ENCODE measurements around the gene FHL3. TPM values are rescaled to one million over a fixed set of nuclear protein-coding genes. Genes with fewer than 3 reads are reported as not detected.
A peak's percentile ranks its signal among the peaks of the same experiment; 100 is the strongest.

FHL3 gene
- total and polyA plus RNA-seq, 8 donors: 14.8 to 34.4 (median 17.8) TPM

- peak; percentile 76 to 91 (median 86) for DNase-seq
- ATAC-seq: peak; percentile 61
- peaks cover 39 to 61% of the 10 kb centered on the region in 2 donors for H3K4me1 ChIP-seq
- no peaks in the 10 kb centered on the region for H3K27me3 ChIP-seq
- H3K36me3 ChIP-seq: peaks cover 0 to 22% of the 10 kb centered on the region in 2 donors
- H3K4me3 ChIP-seq: peak overlapping the region; percentile 44 to 49
- no peaks in the 10 kb centered on the region for H3K9me3 ChIP-seq
- intact Hi-C loops (cut with DNase I): no loop called here
- H3K27ac ChIP-seq: peak overlapping the region; percentile 80 to 94
- TF ChIP-seq, protein P1, sequence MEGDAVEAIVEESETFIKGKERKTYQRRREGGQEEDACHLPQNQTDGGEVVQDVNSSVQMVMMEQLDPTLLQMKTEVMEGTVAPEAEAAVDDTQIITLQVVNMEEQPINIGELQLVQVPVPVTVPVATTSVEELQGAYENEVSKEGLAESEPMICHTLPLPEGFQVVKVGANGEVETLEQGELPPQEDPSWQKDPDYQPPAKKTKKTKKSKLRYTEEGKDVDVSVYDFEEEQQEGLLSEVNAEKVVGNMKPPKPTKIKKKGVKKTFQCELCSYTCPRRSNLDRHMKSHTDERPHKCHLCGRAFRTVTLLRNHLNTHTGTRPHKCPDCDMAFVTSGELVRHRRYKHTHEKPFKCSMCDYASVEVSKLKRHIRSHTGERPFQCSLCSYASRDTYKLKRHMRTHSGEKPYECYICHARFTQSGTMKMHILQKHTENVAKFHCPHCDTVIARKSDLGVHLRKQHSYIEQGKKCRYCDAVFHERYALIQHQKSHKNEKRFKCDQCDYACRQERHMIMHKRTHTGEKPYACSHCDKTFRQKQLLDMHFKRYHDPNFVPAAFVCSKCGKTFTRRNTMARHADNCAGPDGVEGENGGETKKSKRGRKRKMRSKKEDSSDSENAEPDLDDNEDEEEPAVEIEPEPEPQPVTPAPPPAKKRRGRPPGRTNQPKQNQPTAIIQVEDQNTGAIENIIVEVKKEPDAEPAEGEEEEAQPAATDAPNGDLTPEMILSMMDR (IDR thresholded peaks at IDR 0.05): no peak
These were observed 9.5 kb downstream of the FHL3 start for GRCh38 chr1:37995751-37996345.

- no peaks in the 10 kb centered on the region for H3K27me3 ChIP-seq
- peak overlapping the region in 1 of 2 donors; percentile 44 for H3K4me3 ChIP-seq
- H3K9me3 ChIP-seq: no peaks in the 10 kb centered on the region
- intact Hi-C loops (cut with DNase I): no loop called here
- TF ChIP-seq, protein P1 (IDR thresholded peaks at IDR 0.05): no peak
- peak; percentile 9 for ATAC-seq
- peaks cover 0 to 22% of the 10 kb centered on the region in 2 donors for H3K36me3 ChIP-seq
- DNase-seq: no peak
- peak overlapping the region; percentile 80 to 94 for H3K27ac ChIP-seq
- H3K4me1 ChIP-seq: peaks cover 31 to 60% of the 10 kb centered on the region in 2 donors
These were observed 10.3 kb downstream of the FHL3 start for GRCh38 chr1:37994886-37995566.

- Histone ChIP-seq H3K27me3 (no peaks in the 10 kb centered on the region), H3K36me3 (peaks cover 2 to 33% of the 10 kb centered on the region in 2 donors), H3K4me3 (peak overlapping the region; percentile 86 to 99), H3K4me1 (peaks cover 0 to 24% of the 10 kb centered on the region in 2 donors), H3K9me3 (no peaks in the 10 kb centered on the region), H3K27ac (peak overlapping the region; percentile 80 to 85)
- intact Hi-C loops (cut with DNase I): no loop called here
- ATAC-seq (peak; percentile 64), DNase-seq (peak in 2 of 4 donors; percentile 64 to 84)
- TF ChIP-seq, protein P1 (IDR thresholded peaks at IDR 0.05): no peak
These were observed 15.9 kb downstream of the FHL3 start for GRCh38 chr1:37989361-37989930.

DNA sequence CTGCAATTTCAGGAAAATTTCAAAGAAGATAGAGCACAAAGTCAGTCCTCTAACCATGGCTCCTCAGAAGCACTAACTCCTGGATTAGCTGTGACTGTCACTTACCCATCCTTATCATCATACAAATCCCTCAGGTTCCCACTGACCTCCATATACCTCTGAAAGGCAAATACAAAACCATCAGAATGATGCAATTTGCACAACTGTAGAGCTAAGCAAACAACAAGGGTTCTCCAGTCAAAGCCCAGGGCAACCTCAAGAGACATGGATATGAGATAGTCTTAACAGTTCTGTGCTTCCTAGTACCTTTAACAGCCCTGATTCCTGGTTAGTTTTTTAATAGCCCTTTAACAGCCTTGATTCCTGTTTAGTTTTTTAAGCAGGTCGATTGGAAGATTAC is 17.6 kb downstream of the FHL3 start:
- intact Hi-C loops (cut with DNase I): no loop called here
- Histone ChIP-seq H3K9me3 (no peaks in the 10 kb centered on the region), H3K4me1 (peaks cover 0 to 24% of the 10 kb centered on the region in 2 donors), H3K4me3 (no peak overlapping the region), H3K27ac (no peak overlapping the region), H3K27me3 (no peaks in the 10 kb centered on the region), H3K36me3 (peaks cover 2 to 51% of the 10 kb centered on the region in 2 donors)
- DNase-seq (no peak), ATAC-seq (no peak)
- TF ChIP-seq, protein P1 (IDR thresholded peaks at IDR 0.05): no peak

DNA sequence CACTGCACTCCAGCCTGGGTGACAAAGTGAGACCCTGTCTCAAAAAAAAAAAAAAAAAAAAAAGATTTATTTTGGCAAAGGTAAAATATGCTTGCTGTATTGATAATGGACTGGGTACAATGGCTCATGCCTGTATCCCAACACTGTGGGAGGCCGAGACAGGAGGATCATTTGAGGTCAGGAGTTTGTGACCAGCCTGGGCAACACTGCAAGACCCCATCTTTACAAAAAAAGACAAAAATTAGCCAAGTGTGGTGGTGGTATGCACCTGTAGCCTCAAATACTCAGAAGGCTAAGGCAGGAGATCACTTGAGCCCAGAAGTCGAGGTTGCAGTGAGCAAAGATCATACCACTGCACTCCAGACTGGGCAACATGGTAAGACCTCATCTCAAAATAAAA is 21.8 kb downstream of the FHL3 start:
- TF ChIP-seq, protein P1 (IDR thresholded peaks at IDR 0.05): no peak
- Histone ChIP-seq H3K4me3 (no peak overlapping the region), H3K9me3 (no peaks in the 10 kb centered on the region), H3K36me3 (peaks cover 8 to 92% of the 10 kb centered on the region in 2 donors), H3K27ac (no peak overlapping the region), H3K27me3 (no peaks in the 10 kb centered on the region), H3K4me1 (peaks cover 0 to 9% of the 10 kb centered on the region in 2 donors)
- ATAC-seq (no peak), DNase-seq (no peak)
- intact Hi-C loops (cut with DNase I): no loop called here

All from left lung (tissue), 10 donors.